HK-2 (cell line): ENCODE results near the gene ZNF829.

Source experiments
- DNase-seq: peaks from one replicate; pipeline ENCODE4 v3.0.0-alpha.2; 2018; ENCODE audit not compliant: unreplicated experiment

The ZNF829 gene

DNA sequence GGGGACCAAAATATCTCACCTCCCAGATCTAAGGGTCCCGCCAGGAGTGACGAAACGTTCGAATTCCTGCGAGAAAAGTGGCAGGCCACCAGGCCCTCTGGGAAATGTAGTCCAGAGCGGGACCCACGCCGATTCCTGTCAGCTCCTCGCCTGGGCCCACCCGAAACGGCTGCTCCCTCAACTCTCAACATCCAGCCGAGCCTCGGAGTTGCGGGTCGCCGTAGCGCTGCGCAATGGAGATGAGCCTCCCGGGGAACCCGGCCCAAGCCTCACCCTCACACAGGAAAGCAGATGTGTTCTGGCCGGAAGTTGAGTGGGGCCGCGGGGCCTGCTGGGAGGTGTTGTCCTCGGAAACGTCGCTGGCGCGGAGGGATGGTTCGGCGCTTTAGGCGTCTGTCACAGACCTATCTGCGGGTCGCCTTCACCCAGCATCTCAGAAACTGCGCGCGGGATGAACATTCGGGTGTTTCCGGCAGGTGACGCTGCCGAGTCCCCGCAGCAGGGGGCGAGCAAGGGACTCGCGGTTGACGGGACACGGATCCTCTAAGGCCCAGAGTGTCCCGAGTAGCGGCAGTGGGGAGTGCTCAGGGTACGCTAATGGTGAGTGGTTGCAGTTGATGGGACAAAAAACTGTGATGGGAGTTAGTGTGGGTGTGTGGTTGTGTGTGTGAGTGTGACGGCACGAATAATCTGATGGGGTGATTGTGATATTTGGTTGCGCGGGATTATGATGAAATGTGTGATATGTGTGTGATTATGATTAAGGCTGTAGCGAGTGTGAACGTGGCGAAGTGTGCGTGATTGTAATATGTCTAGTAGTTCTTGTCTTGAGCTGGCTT, at the start of gene ZNF829, which contains the start of gene ZNF568:
Gene ZNF829 (minus strand): TSS at position 300 of the 839 bp plus-strand sequence. CDS start 1,124 bp downstream, outside the sequence.
Gene ZNF568 (plus strand): TSS at position 341 of the 839 bp plus-strand sequence. CDS start 6,439 bp downstream, outside the sequence.
- peak; percentile 94 for DNase-seq

DNA sequence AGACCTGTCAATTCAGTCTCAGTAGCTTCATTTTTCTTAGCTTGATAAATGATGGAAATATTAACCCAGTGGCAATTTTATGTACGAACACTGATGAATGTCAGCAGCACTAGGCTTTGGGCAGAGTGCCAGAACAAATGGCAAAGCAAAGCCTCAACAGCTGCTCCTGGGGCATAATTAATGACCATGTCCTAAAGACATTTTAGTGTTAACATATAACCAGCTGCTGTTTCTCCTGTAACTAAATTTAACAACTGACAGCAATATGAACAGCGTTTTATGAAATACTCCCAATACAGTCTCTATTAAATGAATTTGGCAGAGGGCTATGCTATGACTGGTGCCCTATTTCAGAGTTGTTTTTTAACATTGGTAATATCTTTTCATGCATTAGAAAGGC, 47.2 kb upstream of the ZNF829 start:
- no peak for DNase-seq

DNA sequence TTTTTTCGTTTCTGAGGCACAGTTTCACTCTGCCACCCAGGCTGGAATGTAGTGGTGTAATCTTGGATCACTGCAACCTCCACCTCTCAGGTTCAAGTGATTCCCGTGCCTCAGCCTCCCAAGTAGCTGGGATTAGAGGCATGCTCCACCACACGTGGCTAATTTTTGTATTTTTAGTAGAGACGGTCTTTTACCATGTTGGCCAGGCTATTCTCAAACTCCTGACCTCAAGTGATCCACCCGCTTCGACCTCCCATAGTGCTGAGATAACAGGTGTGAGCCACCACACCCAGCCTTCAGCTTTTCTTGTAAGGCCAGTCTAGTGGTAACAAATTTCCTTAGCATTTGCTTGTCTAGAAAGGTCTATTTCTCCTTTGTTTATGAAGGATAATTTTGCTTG, 46.3 kb upstream of the ZNF829 start:
- no peak for DNase-seq

DNA sequence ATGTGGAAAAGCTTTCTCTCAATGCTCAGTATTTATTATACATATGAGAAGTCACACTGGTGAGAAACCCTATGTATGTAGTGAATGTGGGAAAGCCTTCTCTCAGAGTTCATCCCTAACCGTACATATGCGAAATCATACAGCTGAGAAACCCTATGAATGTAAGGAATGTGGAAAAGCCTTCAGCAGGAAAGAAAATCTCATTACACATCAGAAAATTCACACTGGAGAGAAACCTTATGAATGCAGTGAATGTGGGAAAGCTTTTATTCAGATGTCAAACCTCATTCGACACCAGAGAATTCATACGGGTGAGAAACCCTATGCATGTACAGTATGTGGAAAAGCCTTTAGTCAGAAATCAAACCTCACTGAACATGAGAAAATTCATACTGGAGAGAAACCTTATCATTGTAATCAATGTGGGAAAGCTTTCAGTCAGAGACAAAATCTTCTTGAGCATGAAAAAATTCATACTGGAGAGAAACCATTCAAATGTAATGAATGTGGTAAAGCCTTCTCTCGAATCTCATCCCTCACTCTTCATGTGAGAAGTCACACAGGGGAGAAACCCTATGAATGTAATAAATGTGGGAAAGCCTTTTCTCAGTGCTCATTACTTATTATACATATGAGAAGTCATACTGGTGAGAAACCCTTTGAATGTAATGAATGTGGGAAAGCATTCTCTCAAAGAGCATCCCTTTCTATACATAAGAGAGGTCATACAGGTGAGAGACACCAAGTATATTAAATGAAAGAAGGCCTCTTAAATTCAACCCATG, 34.4 kb upstream of the ZNF829 start:
- DNase-seq, result no peak

- no peak for DNase-seq
These were observed 23.1 kb upstream of the ZNF829 start for GRCh38 chr19:36939153-36939552.

GRCh38 chr19:36931684-36932083, 15.6 kb upstream of the ZNF829 start:
- no peak for DNase-seq

GRCh38 chr19:36918090-36918489, 2.0 kb upstream of the ZNF829 start:
- no peak for DNase-seq

GRCh38 chr19:36916991-36917390, 900 bp upstream of the ZNF829 start:
- DNase-seq, result peak; percentile 5

DNA sequence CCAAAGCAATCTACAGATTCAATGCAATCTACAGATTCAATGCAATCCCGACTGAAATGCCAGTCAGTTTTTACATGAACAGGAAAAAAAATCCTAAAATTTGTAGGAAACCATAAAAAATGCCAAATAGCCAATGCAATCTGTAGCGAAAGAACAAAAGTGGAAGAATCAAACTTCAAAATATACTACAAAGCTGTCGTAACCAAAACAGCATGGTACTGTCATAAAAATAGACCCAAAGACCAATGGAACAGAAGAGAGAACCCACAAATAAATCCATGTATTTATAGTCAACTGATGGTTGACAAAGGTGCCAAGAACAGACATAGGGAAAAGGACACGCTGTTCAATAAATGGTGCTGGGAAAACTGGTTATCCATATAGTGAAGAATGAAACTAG, 17.7 kb downstream of the ZNF829 start:
- DNase-seq, result no peak

DNA sequence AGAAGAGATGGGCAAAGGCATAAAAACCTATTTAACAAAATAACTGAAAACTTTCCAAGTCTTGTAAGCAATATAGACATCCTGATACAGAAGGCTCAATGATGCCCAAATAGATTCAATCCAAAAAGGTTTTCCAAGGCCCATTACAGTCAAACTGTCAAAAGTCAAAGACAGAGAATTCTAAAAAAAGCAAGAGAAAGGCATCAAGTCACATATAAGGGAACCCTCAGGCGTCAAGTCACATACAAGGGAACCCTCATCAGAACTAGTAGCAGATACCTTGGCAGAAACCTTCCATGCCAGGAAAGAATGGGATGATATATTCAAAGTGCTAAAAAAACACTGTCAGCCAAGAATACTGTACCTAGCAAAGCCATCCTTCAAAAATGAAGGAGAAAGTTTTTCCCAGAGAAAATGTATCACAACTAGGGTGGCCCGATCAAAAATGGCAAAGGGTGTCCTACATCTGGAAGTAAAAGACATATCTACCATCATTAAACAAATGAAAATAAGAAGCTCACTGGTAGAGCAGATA, 21.2 kb downstream of the ZNF829 start:
- no peak for DNase-seq

- no peak for DNase-seq
These were observed 24.2 kb downstream of the ZNF829 start for GRCh38 chr19:36891768-36892357.

- no peak for DNase-seq
These were observed 38.8 kb downstream of the ZNF829 start for GRCh38 chr19:36876993-36877938.

- DNase-seq, result no peak
These were observed 64.2 kb downstream of the ZNF829 start for GRCh38 chr19:36851898-36852297.

DNA sequence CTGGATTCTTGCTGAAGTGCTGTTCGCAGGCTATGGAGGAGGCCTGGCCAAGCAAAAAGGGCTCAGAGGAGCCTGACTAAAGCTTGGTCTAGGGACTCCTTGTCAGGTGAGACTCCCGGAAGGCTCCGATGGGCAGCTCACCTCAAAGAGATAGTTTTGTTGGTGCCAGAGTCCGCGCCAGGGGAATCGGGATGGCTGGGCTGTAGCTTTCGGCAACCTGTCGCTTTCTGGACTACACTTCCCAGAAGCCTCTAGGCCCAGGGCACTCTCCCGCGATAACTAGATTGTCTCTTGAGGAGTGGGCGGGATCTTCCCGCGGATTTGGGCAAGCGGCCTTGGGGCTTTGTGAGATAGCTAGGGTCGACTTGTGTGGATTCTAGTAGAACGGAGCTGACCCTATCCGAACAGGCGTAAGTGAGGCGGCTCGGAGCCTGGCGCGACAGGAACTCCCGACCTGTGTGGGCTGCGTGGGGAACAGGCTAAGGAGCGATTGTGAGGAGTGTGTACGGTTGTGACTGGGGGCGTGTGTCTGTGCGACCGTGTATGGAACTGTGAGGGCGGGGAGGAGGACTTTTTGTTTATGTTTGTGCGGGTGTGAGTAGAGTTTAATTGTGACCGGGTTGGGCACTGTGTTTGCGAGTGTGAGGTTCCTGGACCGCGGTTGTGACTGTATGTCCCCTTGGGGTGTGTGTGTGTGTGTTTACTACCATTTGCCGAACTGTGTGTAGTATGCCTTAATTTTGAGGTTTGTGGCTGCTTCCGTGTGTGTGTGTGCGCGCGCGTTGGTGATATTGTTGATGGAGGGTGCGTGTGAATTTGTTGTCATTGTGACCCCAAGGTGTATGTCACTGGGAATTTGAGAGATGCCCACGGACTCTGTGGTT, 65.3 kb downstream of the ZNF829 start, which contains the start of gene ZNF345:
Gene ZNF345 (plus strand): TSS at position 318 of the 884 bp plus-strand sequence. CDS start 25,955 bp downstream, outside the sequence.
- peak; percentile 87 for DNase-seq

DNA sequence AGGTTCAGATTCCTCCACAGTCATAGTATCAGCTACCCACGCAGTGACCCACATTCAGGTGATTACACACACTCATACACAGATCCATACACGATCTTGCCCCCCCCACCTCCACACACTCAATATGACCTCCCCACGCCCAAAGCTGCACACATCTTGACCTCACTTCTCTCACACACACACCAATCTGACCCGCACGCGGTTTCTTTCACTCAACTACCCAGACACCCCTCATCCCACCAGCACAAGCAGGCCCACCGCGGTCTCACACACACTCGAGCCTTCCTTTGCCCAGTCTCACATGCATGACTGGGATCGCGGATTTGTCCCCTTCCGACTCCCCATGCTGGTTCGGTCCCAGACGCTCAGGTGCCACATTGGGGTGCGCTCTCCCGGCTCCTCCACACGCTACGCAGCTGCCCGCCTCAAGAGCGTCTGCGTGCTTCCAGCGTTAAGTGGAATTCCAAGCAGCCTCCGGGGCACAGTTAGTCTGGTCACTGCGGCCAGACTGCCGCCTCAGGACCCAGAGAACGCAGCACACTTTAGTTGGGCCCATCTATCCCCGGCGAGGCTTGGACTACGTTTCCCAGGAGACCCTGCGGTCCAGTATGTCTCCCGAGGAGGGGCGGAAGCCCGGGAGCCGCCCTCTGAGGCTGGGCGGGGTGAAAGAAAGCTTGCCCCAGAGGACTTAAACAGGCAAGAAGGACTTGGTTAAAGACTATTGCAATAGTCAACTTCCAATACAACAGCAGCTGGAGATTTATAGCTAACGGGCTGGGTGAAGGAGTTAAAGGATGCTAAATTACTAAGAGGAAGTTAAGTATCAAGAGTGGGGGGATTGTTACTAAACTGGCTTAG, 66.2 kb downstream of the ZNF829 start:
- peak; percentile 83 for DNase-seq

DNA sequence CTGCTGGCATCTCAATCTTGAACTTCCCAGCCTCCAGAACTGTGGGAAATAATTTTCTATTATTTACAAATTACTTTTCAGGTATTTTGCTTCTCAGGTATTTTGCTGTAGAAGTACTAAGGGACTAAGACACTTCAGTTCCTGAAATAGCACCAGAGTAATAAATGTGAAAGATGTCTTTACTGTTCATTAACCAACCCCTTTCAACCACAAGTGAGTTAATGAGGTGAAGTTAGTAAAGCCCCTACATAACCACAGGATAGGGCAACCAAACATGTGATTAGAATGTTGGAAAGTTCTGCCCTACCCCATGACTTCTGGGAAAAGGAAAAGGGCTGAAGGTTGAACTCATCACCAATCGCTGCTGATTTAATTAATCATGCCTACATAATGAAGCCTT, 68.1 kb downstream of the ZNF829 start:
- no peak for DNase-seq

- no peak for DNase-seq
These were observed 77.2 kb downstream of the ZNF829 start for GRCh38 chr19:36838784-36839324.
